Measurements from ENCODE around the gene CREG2.

The CREG2 gene

GRCh38 chr2:101387151-101387834 lies at the start of gene CREG2:
TSS of gene CREG2 (minus strand) at chr2:101387503. CDS start at chr2:101387457, 46 bp downstream.
- DNase-seq = no peak

GRCh38 chr2:101435001-101435862 lies 47.9 kb upstream of the CREG2 start:
- no peak for DNase-seq

- no peak for DNase-seq
These were observed 46.2 kb upstream of the CREG2 start for GRCh38 chr2:101433465-101433864.

GRCh38 chr2:101432411-101433181 lies 45.3 kb upstream of the CREG2 start:
- no peak for DNase-seq

- DNase-seq = no peak
These were observed 44.2 kb upstream of the CREG2 start for GRCh38 chr2:101431486-101431885.

GRCh38 chr2:101430156-101430555 lies 42.9 kb upstream of the CREG2 start:
- no peak for DNase-seq

- no peak for DNase-seq
These were observed 42.1 kb upstream of the CREG2 start for GRCh38 chr2:101429453-101429852.

- no peak for DNase-seq
These were observed 41.3 kb upstream of the CREG2 start for GRCh38 chr2:101428422-101429176.

GRCh38 chr2:101427743-101428142 lies 40.4 kb upstream of the CREG2 start:
- no peak for DNase-seq

- no peak for DNase-seq
These were observed 39.9 kb upstream of the CREG2 start for GRCh38 chr2:101427240-101427639.

GRCh38 chr2:101426822-101427221 lies 39.5 kb upstream of the CREG2 start:
- no peak for DNase-seq

GRCh38 chr2:101420623-101421022 lies 33.3 kb upstream of the CREG2 start:
- no peak for DNase-seq

GRCh38 chr2:101419096-101419663 lies 31.9 kb upstream of the CREG2 start:
- no peak for DNase-seq

GRCh38 chr2:101418460-101419095 lies 31.3 kb upstream of the CREG2 start:
- no peak for DNase-seq

GRCh38 chr2:101416609-101417008 lies 29.3 kb upstream of the CREG2 start:
- no peak for DNase-seq

- DNase-seq = no peak
These were observed 28.6 kb upstream of the CREG2 start for GRCh38 chr2:101415884-101416283.

- no peak for DNase-seq
These were observed 27.9 kb upstream of the CREG2 start for GRCh38 chr2:101415220-101415619.

- no peak for DNase-seq
These were observed 24.9 kb upstream of the CREG2 start for GRCh38 chr2:101412092-101412694.

- no peak for DNase-seq
These were observed 23.4 kb upstream of the CREG2 start for GRCh38 chr2:101410746-101411145.

- no peak for DNase-seq
These were observed 22.8 kb upstream of the CREG2 start for GRCh38 chr2:101410114-101410513.

- DNase-seq = no peak
These were observed 22.4 kb upstream of the CREG2 start for GRCh38 chr2:101409699-101410098.
